GM10266 (cell line): ENCODE measurements around the gene FHL3.

ENCODE experiments used
- DNase-seq: peaks from one replicate; pipeline ENCODE4 v3.0.0; 2012; ENCODE audit errors: extremely low spot score
- TF ChIP-seq, protein P1 (sequence below): IDR thresholded peaks from 2 replicates; pipeline ENCODE4 v1.5.1; 2012; ENCODE audit warnings: mild to moderate bottlenecking, low read depth; ENCODE audit not compliant: control insufficient read depth, insufficient read depth; ENCODE audit errors: missing control alignments

The FHL3 gene

GRCh38 chr1:37958690-37959089 is 46.6 kb downstream of the FHL3 start:
- TF ChIP-seq, protein P1, sequence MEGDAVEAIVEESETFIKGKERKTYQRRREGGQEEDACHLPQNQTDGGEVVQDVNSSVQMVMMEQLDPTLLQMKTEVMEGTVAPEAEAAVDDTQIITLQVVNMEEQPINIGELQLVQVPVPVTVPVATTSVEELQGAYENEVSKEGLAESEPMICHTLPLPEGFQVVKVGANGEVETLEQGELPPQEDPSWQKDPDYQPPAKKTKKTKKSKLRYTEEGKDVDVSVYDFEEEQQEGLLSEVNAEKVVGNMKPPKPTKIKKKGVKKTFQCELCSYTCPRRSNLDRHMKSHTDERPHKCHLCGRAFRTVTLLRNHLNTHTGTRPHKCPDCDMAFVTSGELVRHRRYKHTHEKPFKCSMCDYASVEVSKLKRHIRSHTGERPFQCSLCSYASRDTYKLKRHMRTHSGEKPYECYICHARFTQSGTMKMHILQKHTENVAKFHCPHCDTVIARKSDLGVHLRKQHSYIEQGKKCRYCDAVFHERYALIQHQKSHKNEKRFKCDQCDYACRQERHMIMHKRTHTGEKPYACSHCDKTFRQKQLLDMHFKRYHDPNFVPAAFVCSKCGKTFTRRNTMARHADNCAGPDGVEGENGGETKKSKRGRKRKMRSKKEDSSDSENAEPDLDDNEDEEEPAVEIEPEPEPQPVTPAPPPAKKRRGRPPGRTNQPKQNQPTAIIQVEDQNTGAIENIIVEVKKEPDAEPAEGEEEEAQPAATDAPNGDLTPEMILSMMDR: no peak
- no peak for DNase-seq

DNA sequence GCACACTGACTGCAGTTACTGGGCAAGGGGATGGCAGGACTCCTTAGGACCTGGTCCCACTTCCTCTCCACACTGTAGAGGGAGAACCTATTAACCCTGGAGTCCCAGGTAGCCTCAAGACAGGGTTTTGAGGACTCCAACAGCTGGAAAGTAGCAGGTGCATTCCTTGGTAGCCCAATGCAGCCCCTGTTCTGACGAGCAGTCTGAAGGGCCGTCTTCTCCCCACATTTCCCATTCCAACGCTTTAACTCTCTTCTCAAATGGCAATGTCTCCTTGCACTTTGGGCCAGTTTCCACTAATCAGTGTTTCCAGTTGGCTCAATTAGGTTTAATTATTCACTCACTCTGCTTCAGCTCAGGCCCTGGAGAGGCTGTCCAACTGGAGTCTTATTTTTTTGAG is 49.6 kb downstream of the FHL3 start:
- DNase-seq: no peak

DNA sequence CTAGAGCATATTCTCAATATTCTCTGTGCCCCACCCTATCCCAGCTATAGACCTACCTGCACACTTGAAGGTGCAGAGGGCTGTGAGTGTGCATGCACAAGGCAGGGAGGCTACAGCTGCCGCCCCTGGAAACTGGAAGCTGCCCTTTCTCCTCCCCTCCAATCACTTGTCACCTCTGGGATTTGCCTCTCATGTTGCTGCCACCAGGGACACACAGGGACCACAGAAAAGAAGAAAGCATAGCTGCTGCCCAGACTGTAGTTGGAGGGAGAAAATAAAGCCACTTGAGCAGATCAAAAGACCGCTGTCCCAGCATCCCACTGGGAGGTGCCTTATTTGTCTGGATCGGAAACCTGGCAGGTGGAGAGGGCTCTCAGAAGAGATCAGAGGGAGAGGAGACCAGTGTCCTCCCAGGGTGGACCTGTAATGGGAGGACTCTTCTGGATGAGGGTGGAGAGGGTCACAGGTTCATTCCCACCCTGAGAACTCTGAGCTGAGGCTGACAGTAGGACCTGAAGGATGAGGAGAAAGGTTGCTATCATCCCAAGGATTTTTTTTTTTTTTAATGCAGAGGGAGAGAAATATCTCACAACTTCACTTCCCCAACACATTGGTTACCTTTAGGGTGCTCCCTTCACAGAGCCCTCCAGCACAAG is 50.9 kb downstream of the FHL3 start:
- TF ChIP-seq, protein P1: no peak
- DNase-seq: no peak

More for the DNA sequence above, 49.6 kb downstream of the FHL3 start:
- TF ChIP-seq, protein P1: no peak

GRCh38 chr1:37952738-37953137 is 52.6 kb downstream of the FHL3 start:
- TF ChIP-seq, protein P1: no peak
- no peak for DNase-seq

GRCh38 chr1:37951783-37952624 is 53.3 kb downstream of the FHL3 start:
- no peak for DNase-seq
- TF ChIP-seq, protein P1: no peak

GRCh38 chr1:37951041-37951782 is 54.1 kb downstream of the FHL3 start:
- TF ChIP-seq, protein P1: no peak
- no peak for DNase-seq
